WTC11 (cell line): ENCODE results near the gene STK32A.

Experiments
- SP1 ChIP-seq: sonication (generic); formaldehyde crosslinking; conservative IDR thresholded peaks from 2 replicates; pipeline ENCODE4 v1.8.1; 2022; ENCODE audit warnings: missing genetic modification reagents
- ZNF396 ChIP-seq: fragments of 250-450 bp; sonication (Bioruptor Pico); IDR thresholded peaks from 2 replicates; pipeline ENCODE4 v1.8.0; 2021; ENCODE audit warnings: mild to moderate bottlenecking, moderate library complexity, borderline replicate concordance
- TF ChIP-seq, protein P1 (sequence below): sonication (generic); formaldehyde crosslinking; IDR thresholded peaks from 2 replicates; pipeline ENCODE4 v1.8.1; 2023; ENCODE audit warnings: mild to moderate bottlenecking, missing genetic modification reagents, moderate library complexity
- TF ChIP-seq, protein P2 (sequence below): sonication (generic); formaldehyde crosslinking; IDR thresholded peaks from 2 replicates; pipeline ENCODE4 v1.8.1; 2023; ENCODE audit warnings: mild to moderate bottlenecking, moderate library complexity, missing genetic modification reagents
- TF ChIP-seq, protein P3 (sequence below): fragments of 250-450 bp; sonication (Bioruptor Pico); IDR thresholded peaks from 2 replicates; pipeline ENCODE4 v1.9.0; 2021; ENCODE audit warnings: mild to moderate bottlenecking, borderline replicate concordance

DNA sequence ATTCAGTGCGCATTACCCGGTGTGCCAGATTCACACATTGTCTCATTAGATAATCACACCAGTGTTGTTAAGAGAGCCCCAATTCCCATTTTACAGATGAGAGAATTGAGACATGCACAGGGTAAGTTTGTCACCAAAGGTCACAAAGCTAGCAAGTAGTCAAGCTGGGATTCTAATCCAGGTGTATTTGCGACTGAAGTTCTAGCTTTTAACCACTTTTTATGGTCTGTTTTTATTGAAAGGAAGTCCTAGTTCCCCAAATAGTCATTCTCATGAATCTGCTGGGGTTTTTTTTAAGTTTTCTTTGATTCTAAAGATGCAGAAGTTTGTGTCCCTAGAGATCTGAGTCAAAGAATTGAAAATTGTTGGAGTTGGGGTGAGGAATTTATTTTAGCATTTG lies 138.5 kb downstream of the STK32A start:
- TF ChIP-seq ZNF396 (CRISPR knock-in tag), result no peak
- TF ChIP-seq, protein P1, sequence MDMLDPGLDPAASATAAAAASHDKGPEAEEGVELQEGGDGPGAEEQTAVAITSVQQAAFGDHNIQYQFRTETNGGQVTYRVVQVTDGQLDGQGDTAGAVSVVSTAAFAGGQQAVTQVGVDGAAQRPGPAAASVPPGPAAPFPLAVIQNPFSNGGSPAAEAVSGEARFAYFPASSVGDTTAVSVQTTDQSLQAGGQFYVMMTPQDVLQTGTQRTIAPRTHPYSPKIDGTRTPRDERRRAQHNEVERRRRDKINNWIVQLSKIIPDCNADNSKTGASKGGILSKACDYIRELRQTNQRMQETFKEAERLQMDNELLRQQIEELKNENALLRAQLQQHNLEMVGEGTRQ (CRISPR knock-in tag), result no peak
- TF ChIP-seq, protein P2, sequence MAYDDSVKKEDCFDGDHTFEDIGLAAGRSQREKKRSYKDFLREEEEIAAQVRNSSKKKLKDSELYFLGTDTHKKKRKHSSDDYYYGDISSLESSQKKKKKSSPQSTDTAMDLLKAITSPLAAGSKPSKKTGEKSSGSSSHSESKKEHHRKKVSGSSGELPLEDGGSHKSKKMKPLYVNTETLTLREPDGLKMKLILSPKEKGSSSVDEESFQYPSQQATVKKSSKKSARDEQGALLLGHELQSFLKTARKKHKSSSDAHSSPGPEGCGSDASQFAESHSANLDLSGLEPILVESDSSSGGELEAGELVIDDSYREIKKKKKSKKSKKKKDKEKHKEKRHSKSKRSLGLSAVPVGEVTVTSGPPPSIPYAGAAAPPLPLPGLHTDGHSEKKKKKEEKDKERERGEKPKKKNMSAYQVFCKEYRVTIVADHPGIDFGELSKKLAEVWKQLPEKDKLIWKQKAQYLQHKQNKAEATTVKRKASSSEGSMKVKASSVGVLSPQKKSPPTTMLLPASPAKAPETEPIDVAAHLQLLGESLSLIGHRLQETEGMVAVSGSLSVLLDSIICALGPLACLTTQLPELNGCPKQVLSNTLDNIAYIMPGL, result no peak
- no peak for TF ChIP-seq SP1 (CRISPR knock-in tag)
- TF ChIP-seq, protein P3, sequence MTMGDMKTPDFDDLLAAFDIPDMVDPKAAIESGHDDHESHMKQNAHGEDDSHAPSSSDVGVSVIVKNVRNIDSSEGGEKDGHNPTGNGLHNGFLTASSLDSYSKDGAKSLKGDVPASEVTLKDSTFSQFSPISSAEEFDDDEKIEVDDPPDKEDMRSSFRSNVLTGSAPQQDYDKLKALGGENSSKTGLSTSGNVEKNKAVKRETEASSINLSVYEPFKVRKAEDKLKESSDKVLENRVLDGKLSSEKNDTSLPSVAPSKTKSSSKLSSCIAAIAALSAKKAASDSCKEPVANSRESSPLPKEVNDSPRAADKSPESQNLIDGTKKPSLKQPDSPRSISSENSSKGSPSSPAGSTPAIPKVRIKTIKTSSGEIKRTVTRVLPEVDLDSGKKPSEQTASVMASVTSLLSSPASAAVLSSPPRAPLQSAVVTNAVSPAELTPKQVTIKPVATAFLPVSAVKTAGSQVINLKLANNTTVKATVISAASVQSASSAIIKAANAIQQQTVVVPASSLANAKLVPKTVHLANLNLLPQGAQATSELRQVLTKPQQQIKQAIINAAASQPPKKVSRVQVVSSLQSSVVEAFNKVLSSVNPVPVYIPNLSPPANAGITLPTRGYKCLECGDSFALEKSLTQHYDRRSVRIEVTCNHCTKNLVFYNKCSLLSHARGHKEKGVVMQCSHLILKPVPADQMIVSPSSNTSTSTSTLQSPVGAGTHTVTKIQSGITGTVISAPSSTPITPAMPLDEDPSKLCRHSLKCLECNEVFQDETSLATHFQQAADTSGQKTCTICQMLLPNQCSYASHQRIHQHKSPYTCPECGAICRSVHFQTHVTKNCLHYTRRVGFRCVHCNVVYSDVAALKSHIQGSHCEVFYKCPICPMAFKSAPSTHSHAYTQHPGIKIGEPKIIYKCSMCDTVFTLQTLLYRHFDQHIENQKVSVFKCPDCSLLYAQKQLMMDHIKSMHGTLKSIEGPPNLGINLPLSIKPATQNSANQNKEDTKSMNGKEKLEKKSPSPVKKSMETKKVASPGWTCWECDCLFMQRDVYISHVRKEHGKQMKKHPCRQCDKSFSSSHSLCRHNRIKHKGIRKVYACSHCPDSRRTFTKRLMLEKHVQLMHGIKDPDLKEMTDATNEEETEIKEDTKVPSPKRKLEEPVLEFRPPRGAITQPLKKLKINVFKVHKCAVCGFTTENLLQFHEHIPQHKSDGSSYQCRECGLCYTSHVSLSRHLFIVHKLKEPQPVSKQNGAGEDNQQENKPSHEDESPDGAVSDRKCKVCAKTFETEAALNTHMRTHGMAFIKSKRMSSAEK, result no peak
